Neutrophil (primary cell): ENCODE results near the gene NOC4L.

Experiments used
- H3K27ac ChIP-seq: fragments of 200-600 bp; sonication (generic); 2 replicates; pipeline ENCODE4 v1.5.1; 2016; ENCODE audit warnings: mild to moderate bottlenecking, moderate library complexity
- H3K27me3 ChIP-seq: fragments of 200-600 bp; sonication (generic); 2 replicates; pipeline ENCODE4 v1.6.0; 2016; ENCODE audit warnings: mild to moderate bottlenecking
- H3K36me3 ChIP-seq: fragments of 200-600 bp; sonication (generic); 2 replicates; pipeline ENCODE4 v1.5.1; 2017
- H3K4me1 ChIP-seq, 2 experiments: fragments of 200-600 bp in 1 of 2; sonication (generic) in 1 of 2; 1 replicate in 1 of 2; 2 replicates in 1 of 2; pipeline versions ENCODE4 v1.5.1 to v1.6.1; 2013 to 2016; ENCODE audit warnings: low read depth in 1 of 2, low read length in 1 of 2, mild to moderate bottlenecking in 1 of 2, moderate library complexity in 1 of 2; ENCODE audit not compliant: control insufficient read depth in 1 of 2, insufficient read depth in 1 of 2
- H3K4me3 ChIP-seq, 2 experiments: fragments of 200-600 bp in 1 of 2; sonication (generic) in 1 of 2; 1 replicate in 1 of 2; 2 replicates in 1 of 2; pipeline ENCODE4 v1.5.1; 2013 to 2016; ENCODE audit warnings: low read depth in 1 of 2, low read length in 1 of 2, mild to moderate bottlenecking in 1 of 2, moderate library complexity in 1 of 2
- H3K9me3 ChIP-seq: fragments of 200-600 bp; sonication (generic); 2 replicates; pipeline ENCODE4 v1.5.1; 2016
- TF ChIP-seq, protein P1 (sequence below): fragments of 200-600 bp; sonication (generic); IDR thresholded peaks from 2 replicates; pipeline ENCODE4 v1.5.1; 2016; ENCODE audit warnings: antibody characterized with exemption

Gene NOC4L

DNA sequence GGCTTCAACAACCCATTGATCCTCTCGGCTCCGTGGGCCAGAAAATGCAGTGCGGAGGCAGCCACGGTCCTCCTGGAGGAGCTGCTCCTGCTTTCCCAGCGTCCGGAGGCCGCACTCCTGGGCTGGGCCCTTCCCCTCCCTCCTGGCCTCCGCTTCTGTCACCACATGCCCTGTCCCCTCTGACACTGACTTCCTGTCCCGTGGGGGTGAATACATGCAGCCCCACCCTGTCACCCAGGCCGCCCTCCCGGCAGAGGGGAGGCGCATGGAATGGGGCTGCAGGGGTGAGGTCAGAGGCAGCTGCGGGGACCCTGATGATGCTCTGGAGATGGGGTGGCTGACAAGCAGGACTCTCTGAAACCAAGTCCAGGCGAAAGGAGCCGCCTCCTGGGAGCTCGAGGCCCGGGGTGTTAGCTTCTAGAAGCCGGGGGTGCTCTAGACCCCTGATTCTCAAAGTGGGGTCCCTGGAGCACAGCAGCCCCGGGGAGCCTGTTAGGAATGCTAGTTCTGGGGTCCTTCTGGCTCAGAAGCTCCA lies 32.2 kb downstream of the NOC4L start:
- Histone ChIP-seq H3K27ac (no peak overlapping the region), H3K4me1 (peaks cover 0 to 12% of the 10 kb centered on the region in 2 experiments), H3K9me3 (no peaks in the 10 kb centered on the region), H3K36me3 (no peaks in the 10 kb centered on the region), H3K4me3 (no peak overlapping the region), H3K27me3 (peaks cover 54% of the 10 kb centered on the region)
- TF ChIP-seq, protein P1, sequence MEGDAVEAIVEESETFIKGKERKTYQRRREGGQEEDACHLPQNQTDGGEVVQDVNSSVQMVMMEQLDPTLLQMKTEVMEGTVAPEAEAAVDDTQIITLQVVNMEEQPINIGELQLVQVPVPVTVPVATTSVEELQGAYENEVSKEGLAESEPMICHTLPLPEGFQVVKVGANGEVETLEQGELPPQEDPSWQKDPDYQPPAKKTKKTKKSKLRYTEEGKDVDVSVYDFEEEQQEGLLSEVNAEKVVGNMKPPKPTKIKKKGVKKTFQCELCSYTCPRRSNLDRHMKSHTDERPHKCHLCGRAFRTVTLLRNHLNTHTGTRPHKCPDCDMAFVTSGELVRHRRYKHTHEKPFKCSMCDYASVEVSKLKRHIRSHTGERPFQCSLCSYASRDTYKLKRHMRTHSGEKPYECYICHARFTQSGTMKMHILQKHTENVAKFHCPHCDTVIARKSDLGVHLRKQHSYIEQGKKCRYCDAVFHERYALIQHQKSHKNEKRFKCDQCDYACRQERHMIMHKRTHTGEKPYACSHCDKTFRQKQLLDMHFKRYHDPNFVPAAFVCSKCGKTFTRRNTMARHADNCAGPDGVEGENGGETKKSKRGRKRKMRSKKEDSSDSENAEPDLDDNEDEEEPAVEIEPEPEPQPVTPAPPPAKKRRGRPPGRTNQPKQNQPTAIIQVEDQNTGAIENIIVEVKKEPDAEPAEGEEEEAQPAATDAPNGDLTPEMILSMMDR = no peak

DNA sequence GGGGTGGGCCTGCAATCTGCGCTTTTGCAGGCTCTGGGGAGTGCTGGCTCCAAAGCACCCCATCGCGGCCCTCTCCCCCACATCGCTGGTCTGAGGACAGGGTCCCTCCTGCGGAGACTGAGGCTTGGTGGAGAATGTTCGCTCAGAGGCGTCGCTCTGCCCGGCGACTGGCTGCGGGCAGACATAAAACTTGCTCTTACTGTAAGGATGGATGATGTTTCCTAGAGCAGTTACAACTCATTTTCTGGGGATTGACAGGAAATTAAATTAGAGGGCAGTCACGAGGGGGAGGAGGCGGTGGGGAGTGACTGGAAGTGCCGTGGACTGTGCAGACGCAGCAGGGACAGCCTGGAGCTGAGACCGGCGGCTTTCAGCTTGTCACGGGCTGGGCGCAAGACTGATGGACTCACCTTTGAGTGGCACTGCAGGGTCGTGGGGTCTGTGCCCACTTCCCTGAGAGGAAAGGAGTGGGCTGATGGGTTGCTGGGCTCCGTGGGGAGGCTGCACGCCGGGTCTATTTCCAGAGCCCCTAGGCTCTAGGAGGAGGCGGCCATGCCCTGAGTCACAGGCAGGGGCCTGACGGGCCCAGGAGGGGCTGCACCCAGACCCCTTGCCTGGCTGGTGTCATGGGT lies 32.8 kb downstream of the NOC4L start:
- Histone ChIP-seq H3K27ac (no peak overlapping the region), H3K4me1 (peaks cover 0 to 12% of the 10 kb centered on the region in 2 experiments), H3K36me3 (no peaks in the 10 kb centered on the region), H3K4me3 (no peak overlapping the region), H3K27me3 (peaks cover 49% of the 10 kb centered on the region), H3K9me3 (no peaks in the 10 kb centered on the region)
- TF ChIP-seq, protein P1 = no peak

DNA sequence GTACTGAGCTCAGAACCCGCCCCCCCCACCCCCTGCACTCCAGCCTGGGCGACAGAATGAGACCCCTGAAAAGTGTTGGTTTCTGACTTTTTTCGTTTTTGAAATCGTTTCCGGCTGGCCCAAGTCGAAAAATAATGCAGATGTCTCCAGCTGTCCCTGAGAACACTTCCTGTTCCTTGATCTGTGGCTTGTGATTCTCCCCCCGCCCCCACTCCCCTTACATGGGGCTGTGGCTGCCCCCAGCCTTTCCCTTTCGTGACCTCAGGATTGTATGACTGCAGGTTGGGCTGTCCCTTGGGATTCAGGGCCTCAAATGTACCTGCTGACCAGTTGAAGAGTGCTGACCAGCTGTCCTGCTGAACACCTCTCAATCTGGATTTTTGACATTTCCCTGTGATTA lies 34.1 kb downstream of the NOC4L start:
- H3K36me3 ChIP-seq = no peaks in the 10 kb centered on the region
- peaks cover 45% of the 10 kb centered on the region for H3K27me3 ChIP-seq
- H3K4me3 ChIP-seq = no peak overlapping the region
- H3K4me1 ChIP-seq = peaks cover 0 to 12% of the 10 kb centered on the region in 2 experiments
- H3K27ac ChIP-seq = no peak overlapping the region
- TF ChIP-seq, protein P1 = no peak
- H3K9me3 ChIP-seq = no peaks in the 10 kb centered on the region

DNA sequence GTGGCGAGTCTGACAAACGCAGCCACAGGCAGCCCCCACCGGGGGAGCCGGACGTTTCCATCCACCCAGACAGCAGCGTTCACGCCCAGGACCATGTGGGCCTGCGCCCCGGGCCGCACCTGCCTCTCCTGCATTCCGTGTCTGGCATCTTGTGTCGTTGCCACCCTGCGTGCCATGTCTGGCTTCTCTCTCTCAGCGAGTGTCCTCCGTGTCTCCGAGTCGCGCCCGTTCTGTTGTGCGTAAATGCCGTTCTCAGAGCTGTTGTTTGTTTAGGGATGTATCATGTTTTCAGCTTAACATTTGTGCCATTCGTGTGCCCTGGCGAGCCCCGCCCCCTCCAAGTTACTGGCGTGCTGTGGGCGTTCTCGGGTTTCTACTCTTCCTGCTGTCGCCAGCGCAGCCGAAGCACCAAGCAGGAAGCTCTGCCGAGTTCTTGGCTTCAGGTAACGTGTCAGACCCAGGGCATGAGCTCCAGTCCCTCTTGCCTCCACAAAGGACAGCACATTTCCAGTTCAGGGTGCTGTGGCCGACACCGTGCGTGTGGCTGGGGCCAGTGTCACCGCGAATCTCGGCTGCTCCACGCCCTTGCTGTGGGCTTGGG lies 34.6 kb downstream of the NOC4L start:
- Histone ChIP-seq H3K4me3 (no peak overlapping the region), H3K4me1 (peaks cover 0 to 12% of the 10 kb centered on the region in 2 experiments), H3K27me3 (peaks cover 45% of the 10 kb centered on the region), H3K36me3 (no peaks in the 10 kb centered on the region), H3K9me3 (no peaks in the 10 kb centered on the region), H3K27ac (no peak overlapping the region)
- TF ChIP-seq, protein P1 = no peak

DNA sequence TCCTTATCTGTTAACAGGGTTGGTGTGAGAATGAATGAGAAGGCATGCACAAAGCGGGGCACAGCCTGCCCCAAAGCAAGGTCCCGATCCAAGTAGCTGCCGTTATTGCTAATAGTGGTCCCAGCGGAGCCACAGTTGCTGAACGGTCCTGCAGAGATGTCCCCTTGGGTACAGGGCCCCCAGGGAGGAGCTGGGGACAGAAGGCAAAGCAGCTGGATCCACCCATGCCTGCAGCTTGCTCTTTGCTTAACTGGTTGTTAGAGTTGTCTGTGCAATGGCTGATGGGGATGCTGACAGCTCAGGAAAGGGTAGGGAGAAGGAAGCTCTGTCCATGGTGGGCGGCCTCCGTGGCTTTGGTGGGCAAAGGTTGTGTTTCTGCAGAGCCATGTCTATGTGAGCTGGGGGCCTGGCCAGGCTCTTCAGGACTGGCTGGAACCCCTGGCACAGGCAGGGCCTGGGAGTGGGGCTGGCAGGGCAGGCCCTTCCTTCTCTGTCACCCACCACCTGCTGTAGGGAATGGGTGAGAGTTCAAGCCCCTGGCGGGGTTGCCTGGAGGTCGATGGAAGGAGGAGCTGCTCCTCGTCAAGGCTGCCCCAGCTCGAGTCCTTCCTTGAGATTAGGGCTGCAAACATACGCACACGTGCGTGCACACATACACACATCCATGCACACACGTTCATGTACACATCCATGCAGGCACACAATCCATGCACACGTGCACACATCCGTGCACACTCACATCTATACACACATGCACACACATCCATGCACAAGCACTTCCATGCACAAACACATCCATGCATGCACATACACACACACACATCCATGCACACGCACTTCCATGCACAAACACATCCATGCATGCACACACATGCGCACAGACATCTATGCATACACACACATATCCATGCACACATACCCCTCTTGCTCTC lies 35.4 kb downstream of the NOC4L start:
- Histone ChIP-seq H3K4me3 (no peak overlapping the region), H3K9me3 (no peaks in the 10 kb centered on the region), H3K27ac (no peak overlapping the region), H3K4me1 (peaks cover 0 to 12% of the 10 kb centered on the region in 2 experiments), H3K36me3 (no peaks in the 10 kb centered on the region), H3K27me3 (peaks cover 45% of the 10 kb centered on the region)
- TF ChIP-seq, protein P1 = no peak
